ENCODE measurements around the gene IKBKE.
A peak's percentile ranks its signal among the peaks of the same experiment; 100 is the strongest.

The IKBKE gene

DNA sequence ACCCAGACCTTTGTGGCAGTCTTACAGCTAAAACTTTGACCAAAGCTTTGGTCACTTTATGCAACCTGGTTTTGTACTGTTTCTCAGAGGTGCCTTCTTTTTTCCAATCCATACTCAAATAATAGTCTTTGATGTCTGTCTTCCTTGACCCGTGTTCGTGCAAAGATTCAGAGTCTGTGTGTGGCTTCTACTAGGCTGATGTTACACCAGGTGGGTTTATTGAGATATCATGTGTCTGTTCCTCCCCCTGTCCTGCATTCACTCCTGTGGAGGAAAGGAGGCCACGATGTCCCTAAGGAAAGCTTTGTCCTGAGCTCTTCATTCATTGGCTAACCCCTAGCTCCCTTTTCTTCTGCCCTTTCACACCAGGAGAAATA lies 15.0 kb upstream of the IKBKE start:
- 67% methylated on average over 1 of the region's 3 CpGs; no CpG with 5 or more reads in 1 of the 2 experiments for WGBS, 2 experiments (ENCODE audit: insufficient coverage in 2 of 2)
- no peak overlapping the region for H3K4me3 ChIP-seq (ENCODE audit: extremely low read depth, insufficient read depth, low read length, poor library complexity, severe bottlenecking)
- H3K36me3 ChIP-seq (ENCODE audit: control insufficient read depth, insufficient read depth, low read length): peaks cover 96% of the 10 kb centered on the region
- H3K9me3 ChIP-seq (ENCODE audit: control insufficient read depth, low read length): no peaks in the 10 kb centered on the region
- no peak overlapping the region for H3K27ac ChIP-seq (ENCODE audit: low read depth, low read length, severe bottlenecking)
- H3K4me1 ChIP-seq (ENCODE audit: control insufficient read depth, insufficient read depth, low read length, poor library complexity, severe bottlenecking): peaks cover 20% of the 10 kb centered on the region

DNA sequence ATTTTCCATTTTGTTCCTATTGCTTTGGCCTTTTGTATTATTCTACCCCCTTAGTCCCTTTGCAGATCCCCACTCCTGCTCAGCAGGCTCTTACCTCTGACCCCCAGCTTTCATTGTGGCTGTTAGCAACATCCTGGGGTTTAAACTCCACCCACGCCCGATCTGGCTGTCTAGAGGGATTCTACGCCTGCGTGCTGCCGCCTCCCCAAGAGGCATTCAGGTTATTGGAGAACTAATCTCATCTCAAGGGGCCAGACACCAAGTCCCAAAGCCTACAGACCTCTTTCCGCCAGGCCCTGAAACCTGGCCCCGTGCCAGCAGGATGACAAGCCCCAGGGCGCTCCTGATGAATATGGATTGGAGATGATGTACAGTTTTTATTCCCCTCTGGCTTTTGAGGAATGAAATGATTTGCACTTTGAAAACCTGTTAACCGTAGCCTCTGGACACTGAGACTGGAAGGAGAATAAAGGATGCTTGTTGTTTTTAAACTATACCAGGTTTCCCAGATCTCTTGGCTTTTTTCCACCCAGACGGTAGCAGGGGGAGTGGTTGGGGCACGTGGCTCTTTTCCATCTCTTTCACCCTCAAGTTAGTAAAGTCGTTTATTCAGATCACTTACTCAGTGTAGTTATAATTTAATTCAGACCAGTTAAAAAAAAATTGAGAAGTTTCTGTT lies 14.5 kb upstream of the IKBKE start:
- peaks cover 20% of the 10 kb centered on the region for H3K4me1 ChIP-seq (ENCODE audit: control insufficient read depth, insufficient read depth, low read length, poor library complexity, severe bottlenecking)
- no peak overlapping the region for H3K4me3 ChIP-seq (ENCODE audit: extremely low read depth, insufficient read depth, low read length, poor library complexity, severe bottlenecking)
- peak overlapping the region; percentile 8 for H3K27ac ChIP-seq (ENCODE audit: low read depth, low read length, severe bottlenecking)
- peaks cover 93% of the 10 kb centered on the region for H3K36me3 ChIP-seq (ENCODE audit: control insufficient read depth, insufficient read depth, low read length)
- WGBS, 2 experiments (ENCODE audit: insufficient coverage in 2 of 2): 80 to 91% methylated on average over 8 to 9 of the region's 12 CpGs
- no peaks in the 10 kb centered on the region for H3K9me3 ChIP-seq (ENCODE audit: control insufficient read depth, low read length)

DNA sequence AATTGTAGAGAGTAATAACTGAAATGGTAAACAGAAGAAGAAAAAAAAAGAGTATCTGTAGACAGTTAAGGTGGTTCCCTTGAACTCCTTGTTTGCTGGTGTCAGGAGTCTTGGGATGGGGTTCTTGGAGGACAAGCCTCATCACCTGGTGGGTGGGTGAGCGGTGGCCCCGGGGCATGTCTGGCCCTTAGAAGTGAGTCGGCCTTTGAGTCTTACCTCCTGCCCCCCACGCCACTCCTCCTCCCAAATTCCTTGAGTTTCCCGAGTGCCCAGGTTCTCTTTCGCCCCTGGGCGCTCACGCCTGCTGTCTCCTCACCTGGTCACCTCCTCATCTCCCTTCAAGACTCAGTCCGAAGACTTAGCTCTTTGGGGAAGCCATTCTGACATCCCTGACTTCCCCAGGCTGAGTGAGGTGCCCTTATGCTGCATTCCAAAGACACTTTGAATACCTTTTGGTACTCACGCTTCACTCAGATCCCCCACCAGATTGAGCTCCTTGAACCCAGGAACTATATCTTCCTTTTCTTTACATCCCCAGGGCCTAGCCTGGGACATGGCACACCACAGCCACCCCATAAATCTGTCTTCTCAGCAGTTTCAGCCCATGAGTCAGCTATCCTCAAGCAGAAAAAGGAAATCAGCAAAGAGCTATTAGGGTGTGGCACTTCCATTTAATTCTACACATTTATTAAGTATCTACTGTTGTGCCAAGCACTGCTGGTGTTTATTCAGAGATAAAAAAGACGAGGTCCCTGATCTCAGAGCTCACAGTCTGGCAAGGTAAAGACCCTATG lies 13.5 kb upstream of the IKBKE start:
- Histone ChIP-seq H3K4me1 (ENCODE audit: control insufficient read depth, insufficient read depth, low read length, poor library complexity, severe bottlenecking) (peaks cover 20% of the 10 kb centered on the region), H3K9me3 (ENCODE audit: control insufficient read depth, low read length) (no peaks in the 10 kb centered on the region), H3K36me3 (ENCODE audit: control insufficient read depth, insufficient read depth, low read length) (peaks cover 93% of the 10 kb centered on the region), H3K4me3 (ENCODE audit: extremely low read depth, insufficient read depth, low read length, poor library complexity, severe bottlenecking) (no peak overlapping the region), H3K27ac (ENCODE audit: low read depth, low read length, severe bottlenecking) (peak overlapping the region; percentile 29)
- 96 to 98% methylated on average over 7 to 11 of the region's 11 CpGs for WGBS, 2 experiments (ENCODE audit: insufficient coverage in 2 of 2)

DNA sequence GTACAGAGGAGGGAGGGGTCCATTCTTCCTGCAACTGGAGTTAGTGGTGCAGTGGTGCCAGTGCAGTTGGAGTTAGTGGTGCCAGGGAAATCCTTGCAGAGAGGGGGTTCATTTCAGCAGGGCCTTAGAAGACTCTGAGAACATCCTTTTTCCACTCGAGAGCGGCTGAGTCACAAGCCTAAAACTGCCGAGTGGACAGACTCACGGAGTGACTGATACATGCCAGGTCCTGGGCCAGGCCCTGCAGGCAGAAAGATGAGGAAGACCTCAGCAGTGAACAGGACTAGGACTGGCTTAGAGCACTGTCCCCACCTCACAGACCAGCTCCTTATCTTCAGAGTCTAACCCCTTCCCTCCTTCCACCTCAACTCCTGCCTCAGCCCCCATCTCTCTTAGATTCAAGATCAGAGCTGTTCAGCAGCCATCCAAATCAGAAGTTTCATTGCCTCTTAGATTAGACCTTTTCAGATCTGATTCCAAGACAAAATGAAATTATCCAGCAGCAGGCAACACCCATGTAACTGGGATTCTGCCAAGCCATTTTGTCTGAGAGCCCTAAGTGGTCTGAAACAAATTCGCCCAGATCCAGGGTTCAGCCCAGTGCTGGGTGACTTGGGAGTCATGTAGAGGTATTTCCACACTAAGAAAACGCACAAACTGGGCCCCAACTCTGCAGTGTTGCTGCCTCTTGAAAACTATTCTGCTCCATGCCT lies 12.7 kb upstream of the IKBKE start:
- H3K4me1 ChIP-seq (ENCODE audit: control insufficient read depth, insufficient read depth, low read length, poor library complexity, severe bottlenecking): peaks cover 20% of the 10 kb centered on the region
- no peak overlapping the region for H3K4me3 ChIP-seq (ENCODE audit: extremely low read depth, insufficient read depth, low read length, poor library complexity, severe bottlenecking)
- H3K36me3 ChIP-seq (ENCODE audit: control insufficient read depth, insufficient read depth, low read length): peaks cover 97% of the 10 kb centered on the region
- WGBS, 2 experiments (ENCODE audit: insufficient coverage in 2 of 2): 86 to 93% methylated on average over 6 of the region's 6 CpGs
- no peaks in the 10 kb centered on the region for H3K9me3 ChIP-seq (ENCODE audit: control insufficient read depth, low read length)
- peak overlapping the region; percentile 29 for H3K27ac ChIP-seq (ENCODE audit: low read depth, low read length, severe bottlenecking)

DNA sequence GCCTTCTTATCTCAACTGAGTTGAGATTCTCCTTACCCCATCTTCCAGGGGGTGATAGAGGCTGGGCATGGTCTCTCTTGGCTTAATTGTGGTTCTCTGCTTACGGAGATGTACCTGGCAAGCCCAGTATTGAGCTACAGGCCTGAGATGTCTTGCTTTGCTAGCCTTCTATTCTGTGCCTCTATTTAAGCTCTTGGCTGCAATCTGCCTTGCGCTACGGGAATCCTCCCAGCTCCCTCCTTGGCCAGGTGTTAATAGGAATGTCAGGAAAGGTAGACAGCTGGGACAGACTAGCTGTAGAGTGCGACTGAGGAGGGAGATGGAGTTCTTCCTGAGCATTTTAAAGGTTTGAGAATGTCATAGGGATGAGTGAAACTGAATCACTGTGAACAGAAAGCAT lies 10.6 kb upstream of the IKBKE start:
- Histone ChIP-seq H3K4me1 (ENCODE audit: control insufficient read depth, insufficient read depth, low read length, poor library complexity, severe bottlenecking) (peaks cover 23% of the 10 kb centered on the region), H3K9me3 (ENCODE audit: control insufficient read depth, low read length) (no peaks in the 10 kb centered on the region), H3K4me3 (ENCODE audit: extremely low read depth, insufficient read depth, low read length, poor library complexity, severe bottlenecking) (no peak overlapping the region), H3K27ac (ENCODE audit: low read depth, low read length, severe bottlenecking) (no peak overlapping the region), H3K36me3 (ENCODE audit: control insufficient read depth, insufficient read depth, low read length) (peaks cover 95% of the 10 kb centered on the region)
- 96 to 100% methylated on average over 1 to 2 of the region's 4 CpGs for WGBS, 2 experiments (ENCODE audit: insufficient coverage in 2 of 2)

DNA sequence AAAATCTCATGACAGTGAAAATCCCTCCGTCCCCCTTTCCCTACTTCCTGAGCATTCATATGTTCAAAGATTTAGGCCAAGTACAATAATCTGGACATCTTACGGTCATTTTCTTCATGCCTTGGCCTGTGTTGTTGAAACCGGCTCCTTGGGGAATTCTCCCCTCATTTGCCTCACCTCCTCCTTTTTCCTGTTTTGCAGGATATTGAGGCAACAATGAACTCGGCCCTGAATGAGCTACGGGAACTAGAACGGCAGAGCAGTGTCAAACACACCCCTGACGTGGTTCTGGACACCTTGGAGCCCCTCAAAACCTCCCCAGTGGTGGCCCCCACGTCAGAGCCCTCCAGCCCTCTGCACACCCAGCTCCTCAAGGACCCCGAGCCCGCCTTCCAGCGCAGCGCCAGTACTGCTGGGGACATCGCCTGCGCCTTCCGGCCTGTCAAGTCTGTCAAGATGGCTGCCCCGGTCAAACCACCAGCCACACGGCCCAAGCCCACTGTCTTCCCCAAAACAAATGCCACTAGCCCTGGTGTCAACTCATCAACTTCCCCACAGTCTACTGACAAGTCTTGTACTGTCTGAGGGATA lies 9.3 kb upstream of the IKBKE start:
- Histone ChIP-seq H3K36me3 (ENCODE audit: control insufficient read depth, insufficient read depth, low read length) (peaks cover 90% of the 10 kb centered on the region), H3K4me1 (ENCODE audit: control insufficient read depth, insufficient read depth, low read length, poor library complexity, severe bottlenecking) (peaks cover 16% of the 10 kb centered on the region)
- 94 to 96% methylated on average over 15 to 16 of the region's 17 CpGs for WGBS, 2 experiments (ENCODE audit: insufficient coverage in 2 of 2)

DNA sequence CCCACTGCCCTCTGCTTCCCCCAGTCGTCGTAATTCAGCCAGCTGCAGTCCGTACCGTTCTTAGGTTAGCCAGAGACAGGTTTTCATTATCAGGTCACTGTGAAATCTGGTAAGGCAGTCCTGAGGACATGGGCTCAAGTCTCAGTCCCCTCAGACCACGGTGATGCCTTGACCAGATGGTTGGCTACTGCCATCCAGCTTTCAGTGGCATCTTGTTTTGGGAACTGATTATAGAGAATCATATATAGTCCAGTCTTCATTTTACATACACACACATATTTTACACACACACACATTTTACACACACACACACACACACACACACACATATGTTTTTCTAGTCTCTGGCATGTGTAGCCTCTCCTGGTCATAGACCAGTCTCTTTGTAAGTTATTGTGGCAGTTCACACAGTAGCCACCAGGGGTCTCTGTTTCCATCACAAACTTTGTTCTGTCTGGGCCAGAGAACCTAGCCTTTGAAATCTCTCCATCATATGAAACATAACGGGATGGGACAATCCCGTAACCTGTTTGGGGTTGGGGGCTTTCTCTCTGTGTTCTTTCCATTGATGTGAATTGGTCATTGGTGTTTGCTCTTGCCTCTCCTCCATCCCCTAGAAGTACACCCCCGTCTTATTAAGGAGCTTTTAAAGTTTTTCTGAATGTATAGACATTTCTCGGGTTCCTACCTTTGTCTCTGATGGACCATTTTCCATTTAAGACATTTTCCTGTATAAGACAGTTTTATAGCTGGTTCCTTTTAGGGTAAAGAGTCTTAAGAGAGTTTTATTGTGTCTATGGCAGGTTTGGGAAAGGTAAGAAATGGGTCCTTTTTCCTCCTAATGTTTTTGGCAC lies 8.4 kb upstream of the IKBKE start:
- WGBS, 2 experiments (ENCODE audit: insufficient coverage in 2 of 2): 78 to 90% methylated on average over 4 to 5 of the region's 9 CpGs
- H3K4me3 ChIP-seq (ENCODE audit: extremely low read depth, insufficient read depth, low read length, poor library complexity, severe bottlenecking): no peak overlapping the region
- peaks cover 82% of the 10 kb centered on the region for H3K36me3 ChIP-seq (ENCODE audit: control insufficient read depth, insufficient read depth, low read length)
- H3K9me3 ChIP-seq (ENCODE audit: control insufficient read depth, low read length): no peaks in the 10 kb centered on the region
- no peak overlapping the region for H3K27ac ChIP-seq (ENCODE audit: low read depth, low read length, severe bottlenecking)
- H3K4me1 ChIP-seq (ENCODE audit: control insufficient read depth, insufficient read depth, low read length, poor library complexity, severe bottlenecking): peaks cover 15% of the 10 kb centered on the region

More for the DNA sequence above, 9.3 kb upstream of the IKBKE start:
- Histone ChIP-seq H3K27ac (ENCODE audit: low read depth, low read length, severe bottlenecking) (no peak overlapping the region), H3K9me3 (ENCODE audit: control insufficient read depth, low read length) (no peaks in the 10 kb centered on the region), H3K4me3 (ENCODE audit: extremely low read depth, insufficient read depth, low read length, poor library complexity, severe bottlenecking) (no peak overlapping the region)

DNA sequence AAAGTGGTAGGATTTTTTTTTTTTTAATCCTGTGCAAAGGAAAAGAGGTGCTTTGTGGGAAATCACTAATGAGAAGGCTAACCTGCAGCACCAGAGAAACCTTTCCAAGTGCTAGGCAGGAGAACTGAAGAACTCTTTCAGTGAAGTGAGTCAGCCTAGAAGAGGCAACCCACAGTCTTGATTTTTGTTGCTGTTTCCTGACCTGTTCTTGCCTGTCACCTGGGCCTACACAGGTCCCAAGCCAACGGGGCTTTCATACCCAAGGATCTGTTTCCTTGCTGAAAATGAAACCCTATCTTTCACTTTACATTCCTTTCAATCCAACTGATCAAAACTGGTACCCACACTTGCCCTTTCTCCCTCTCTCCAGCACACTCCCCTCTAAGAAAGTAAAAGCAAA lies 7.1 kb upstream of the IKBKE start:
- H3K36me3 ChIP-seq (ENCODE audit: control insufficient read depth, insufficient read depth, low read length): peaks cover 68% of the 10 kb centered on the region
- 91% methylated on average over 1 of the region's 1 CpG; no CpG with 5 or more reads in 1 of the 2 experiments for WGBS, 2 experiments (ENCODE audit: insufficient coverage in 2 of 2)
- no peaks in the 10 kb centered on the region for H3K9me3 ChIP-seq (ENCODE audit: control insufficient read depth, low read length)

DNA sequence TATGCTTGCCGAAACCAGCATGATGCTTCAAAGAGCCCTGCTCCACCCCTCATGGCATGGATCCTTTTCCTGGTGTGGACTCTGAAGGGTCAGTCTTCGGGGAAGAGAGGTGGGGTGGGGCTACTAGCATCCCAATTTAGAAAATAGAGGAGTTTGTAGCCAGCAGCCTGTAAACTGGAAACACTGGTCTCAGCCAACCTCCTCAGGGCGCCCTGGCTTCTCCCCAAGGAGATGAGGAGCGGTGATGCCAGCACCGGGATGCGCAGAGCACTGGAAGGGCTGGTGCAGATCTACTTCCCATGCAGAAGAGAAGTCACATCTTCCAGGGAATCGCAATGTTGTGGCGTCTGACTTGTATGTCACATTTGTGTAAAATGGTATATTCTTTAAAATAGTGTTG lies 6.4 kb upstream of the IKBKE start:
- WGBS, 2 experiments (ENCODE audit: insufficient coverage in 2 of 2): 97 to 99% methylated on average over 7 to 8 of the region's 8 CpGs
- no peak overlapping the region for H3K27ac ChIP-seq (ENCODE audit: low read depth, low read length, severe bottlenecking)
- no peak overlapping the region for H3K4me3 ChIP-seq (ENCODE audit: extremely low read depth, insufficient read depth, low read length, poor library complexity, severe bottlenecking)
- H3K9me3 ChIP-seq (ENCODE audit: control insufficient read depth, low read length): no peaks in the 10 kb centered on the region
- H3K36me3 ChIP-seq (ENCODE audit: control insufficient read depth, insufficient read depth, low read length): peaks cover 61% of the 10 kb centered on the region
- peaks cover 15% of the 10 kb centered on the region for H3K4me1 ChIP-seq (ENCODE audit: control insufficient read depth, insufficient read depth, low read length, poor library complexity, severe bottlenecking)

More for the DNA sequence above, 7.1 kb upstream of the IKBKE start:
- H3K4me1 ChIP-seq (ENCODE audit: control insufficient read depth, insufficient read depth, low read length, poor library complexity, severe bottlenecking): peaks cover 15% of the 10 kb centered on the region
- H3K27ac ChIP-seq (ENCODE audit: low read depth, low read length, severe bottlenecking): no peak overlapping the region
- H3K4me3 ChIP-seq (ENCODE audit: extremely low read depth, insufficient read depth, low read length, poor library complexity, severe bottlenecking): no peak overlapping the region
